Neural cell (in vitro differentiated cells): Measurements from ENCODE around the gene DCAF16. TPM values are rescaled to one million over a fixed set of nuclear protein-coding genes. Genes with fewer than 3 reads are reported as not detected.

ENCODE experiments used
- H2AFZ ChIP-seq: fragments of 200-600, 300-800 bp; sonication (generic), shearing (Covaris generic); 2 replicates; pipeline ENCODE4 v1.6.0; 2014; ENCODE audit warnings: low read depth, mild to moderate bottlenecking, antibody characterized with exemption, low read length, moderate library complexity
- H3F3A ChIP-seq: fragments of 200-600 bp; shearing (Covaris generic); 2 replicates; pipeline ENCODE4 v1.6.1; 2016; ENCODE audit warnings: mild to moderate bottlenecking, moderate library complexity, mixed read lengths, antibody characterized with exemption, low read length; ENCODE audit not compliant: insufficient read depth, poor library complexity, severe bottlenecking
- H3K27ac ChIP-seq: fragments of 200-600, 300-800 bp; sonication (generic), shearing (Covaris generic); 2 replicates; pipeline ENCODE4 v1.5.1; 2014; ENCODE audit warnings: mild to moderate bottlenecking, low read length, moderate library complexity
- H3K27me3 ChIP-seq: fragments of 300-800, 200-600 bp; sonication (generic), shearing (Covaris generic); 2 replicates; pipeline ENCODE4 v1.6.0; 2014; ENCODE audit warnings: mild to moderate bottlenecking, low read depth, low read length, moderate library complexity; ENCODE audit not compliant: insufficient read depth
- H3K36me3 ChIP-seq: fragments of 300-800, 200-600 bp; sonication (generic), shearing (Covaris generic); 2 replicates; pipeline ENCODE4 v1.5.1; 2014; ENCODE audit warnings: mild to moderate bottlenecking, antibody characterized with exemption, low read length, moderate library complexity; ENCODE audit not compliant: insufficient read depth
- H3K4me2 ChIP-seq: fragments of 300-800, 200-600 bp; sonication (generic), shearing (Covaris generic); 2 replicates; pipeline ENCODE4 v1.6.0; 2014; ENCODE audit warnings: mild to moderate bottlenecking, low read length
- H3K4me3 ChIP-seq: fragments of 300-800, 200-600 bp; sonication (generic), shearing (Covaris generic); 2 replicates; pipeline ENCODE4 v1.5.1; 2014; ENCODE audit warnings: mild to moderate bottlenecking, low read length, moderate library complexity
- H3K79me2 ChIP-seq: fragments of 200-600 bp; shearing (Covaris generic); replicated peaks from 2 replicates; pipeline ENCODE4 v1.6.0; 2014; ENCODE audit warnings: mild to moderate bottlenecking, low read length, moderate library complexity; ENCODE audit not compliant: insufficient read depth
- H3K9ac ChIP-seq: fragments of 300-800, 200-600 bp; sonication (generic), shearing (Covaris generic); 2 replicates; pipeline ENCODE4 v1.6.1; 2016; ENCODE audit warnings: mild to moderate bottlenecking, low read length, mixed read lengths
- H3K9me2 ChIP-seq: fragments of 200-600 bp; shearing (Covaris generic); 2 replicates; pipeline ENCODE4 v1.6.1; 2016; ENCODE audit warnings: mild to moderate bottlenecking, low read length, mixed read lengths; ENCODE audit not compliant: insufficient read depth
- H3K9me3 ChIP-seq: fragments of 200-600, 300-800 bp; sonication (generic), shearing (Covaris generic); 2 replicates; pipeline ENCODE4 v1.6.1; 2016; ENCODE audit warnings: mild to moderate bottlenecking, mixed run types, low read length, moderate library complexity, mixed read lengths
- H4K20me1 ChIP-seq: fragments of 200-600 bp; shearing (Covaris generic); 2 replicates; pipeline ENCODE4 v1.6.1; 2016; ENCODE audit warnings: mild to moderate bottlenecking, mixed run types; ENCODE audit not compliant: insufficient read depth
- EP300 ChIP-seq: fragments of 450-650 bp; conservative IDR thresholded peaks from 2 replicates; pipeline ENCODE4 v1.6.1; 2014; ENCODE audit warnings: antibody characterized with exemption, mild to moderate bottlenecking, moderate library complexity; ENCODE audit not compliant: poor library complexity, severe bottlenecking
- EZH2 ChIP-seq: fragments of 200-600, 300-800 bp; shearing (Covaris generic), sonication (generic); IDR thresholded peaks from 2 replicates; pipeline ENCODE4 v1.6.1; 2014; ENCODE audit warnings: antibody characterized with exemption, low read length, borderline replicate concordance, mild to moderate bottlenecking; ENCODE audit not compliant: insufficient read depth, poor library complexity, severe bottlenecking
- MXI1 ChIP-seq: fragments of 450-650 bp; conservative IDR thresholded peaks from 2 replicates; pipeline ENCODE4 v1.6.1; 2014; ENCODE audit warnings: antibody characterized with exemption, mild to moderate bottlenecking; ENCODE audit not compliant: poor library complexity, severe bottlenecking
- POLR2AphosphoS5 ChIP-seq: IDR thresholded peaks from 2 replicates; pipeline ENCODE4 v1.6.1; 2012
- RAD21 ChIP-seq: fragments of 450-650 bp; conservative IDR thresholded peaks from 2 replicates; pipeline ENCODE4 v1.6.1; 2014; ENCODE audit warnings: antibody characterized with exemption, mild to moderate bottlenecking, moderate library complexity
- SMC3 ChIP-seq: fragments of 450-650 bp; conservative IDR thresholded peaks from 2 replicates; pipeline ENCODE4 v1.6.1; 2014; ENCODE audit warnings: antibody characterized with exemption, mild to moderate bottlenecking, moderate library complexity; ENCODE audit not compliant: poor library complexity
- TAF1 ChIP-seq: IDR thresholded peaks from 2 replicates; pipeline ENCODE4 v1.6.1; 2012; ENCODE audit warnings: low read depth
- polyA plus RNA-seq: library from polyadenylated mRNA; depleted of rRNA; stranded (reverse); fragments of >200 nt; gene quantifications from 2 replicates; pipeline ENCODE4 v1.2.3, GENCODE V29; 2014
- TF ChIP-seq, protein P1 (sequence below): IDR thresholded peaks from 2 replicates; pipeline ENCODE4 v1.6.1; 2012; ENCODE audit warnings: borderline replicate concordance
- TF ChIP-seq, protein P2 (sequence below): fragments of 450-650 bp; IDR thresholded peaks from 2 replicates; pipeline ENCODE4 v1.5.1; 2014; ENCODE audit warnings: antibody characterized with exemption, mild to moderate bottlenecking, moderate library complexity; ENCODE audit not compliant: poor library complexity, severe bottlenecking

Gene DCAF16
- polyA plus RNA-seq, 1 donor from 2014 or later = 41.3 TPM

GRCh38 chr4:17778431-17778830 lies 32.1 kb downstream of the DCAF16 start:
- H3K27me3 ChIP-seq = peaks cover 37% of the 10 kb centered on the region
- H3K36me3 ChIP-seq = no peaks in the 10 kb centered on the region
- no peak overlapping the region for H3K4me2 ChIP-seq
- no peaks in the 10 kb centered on the region for H4K20me1 ChIP-seq
- H2AFZ ChIP-seq = no peak overlapping the region
- no peaks in the 10 kb centered on the region for H3K79me2 ChIP-seq
- H3K27ac ChIP-seq = no peak overlapping the region
- TF ChIP-seq, protein P1, sequence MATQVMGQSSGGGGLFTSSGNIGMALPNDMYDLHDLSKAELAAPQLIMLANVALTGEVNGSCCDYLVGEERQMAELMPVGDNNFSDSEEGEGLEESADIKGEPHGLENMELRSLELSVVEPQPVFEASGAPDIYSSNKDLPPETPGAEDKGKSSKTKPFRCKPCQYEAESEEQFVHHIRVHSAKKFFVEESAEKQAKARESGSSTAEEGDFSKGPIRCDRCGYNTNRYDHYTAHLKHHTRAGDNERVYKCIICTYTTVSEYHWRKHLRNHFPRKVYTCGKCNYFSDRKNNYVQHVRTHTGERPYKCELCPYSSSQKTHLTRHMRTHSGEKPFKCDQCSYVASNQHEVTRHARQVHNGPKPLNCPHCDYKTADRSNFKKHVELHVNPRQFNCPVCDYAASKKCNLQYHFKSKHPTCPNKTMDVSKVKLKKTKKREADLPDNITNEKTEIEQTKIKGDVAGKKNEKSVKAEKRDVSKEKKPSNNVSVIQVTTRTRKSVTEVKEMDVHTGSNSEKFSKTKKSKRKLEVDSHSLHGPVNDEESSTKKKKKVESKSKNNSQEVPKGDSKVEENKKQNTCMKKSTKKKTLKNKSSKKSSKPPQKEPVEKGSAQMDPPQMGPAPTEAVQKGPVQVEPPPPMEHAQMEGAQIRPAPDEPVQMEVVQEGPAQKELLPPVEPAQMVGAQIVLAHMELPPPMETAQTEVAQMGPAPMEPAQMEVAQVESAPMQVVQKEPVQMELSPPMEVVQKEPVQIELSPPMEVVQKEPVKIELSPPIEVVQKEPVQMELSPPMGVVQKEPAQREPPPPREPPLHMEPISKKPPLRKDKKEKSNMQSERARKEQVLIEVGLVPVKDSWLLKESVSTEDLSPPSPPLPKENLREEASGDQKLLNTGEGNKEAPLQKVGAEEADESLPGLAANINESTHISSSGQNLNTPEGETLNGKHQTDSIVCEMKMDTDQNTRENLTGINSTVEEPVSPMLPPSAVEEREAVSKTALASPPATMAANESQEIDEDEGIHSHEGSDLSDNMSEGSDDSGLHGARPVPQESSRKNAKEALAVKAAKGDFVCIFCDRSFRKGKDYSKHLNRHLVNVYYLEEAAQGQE = no peak
- TF ChIP-seq, protein P2, sequence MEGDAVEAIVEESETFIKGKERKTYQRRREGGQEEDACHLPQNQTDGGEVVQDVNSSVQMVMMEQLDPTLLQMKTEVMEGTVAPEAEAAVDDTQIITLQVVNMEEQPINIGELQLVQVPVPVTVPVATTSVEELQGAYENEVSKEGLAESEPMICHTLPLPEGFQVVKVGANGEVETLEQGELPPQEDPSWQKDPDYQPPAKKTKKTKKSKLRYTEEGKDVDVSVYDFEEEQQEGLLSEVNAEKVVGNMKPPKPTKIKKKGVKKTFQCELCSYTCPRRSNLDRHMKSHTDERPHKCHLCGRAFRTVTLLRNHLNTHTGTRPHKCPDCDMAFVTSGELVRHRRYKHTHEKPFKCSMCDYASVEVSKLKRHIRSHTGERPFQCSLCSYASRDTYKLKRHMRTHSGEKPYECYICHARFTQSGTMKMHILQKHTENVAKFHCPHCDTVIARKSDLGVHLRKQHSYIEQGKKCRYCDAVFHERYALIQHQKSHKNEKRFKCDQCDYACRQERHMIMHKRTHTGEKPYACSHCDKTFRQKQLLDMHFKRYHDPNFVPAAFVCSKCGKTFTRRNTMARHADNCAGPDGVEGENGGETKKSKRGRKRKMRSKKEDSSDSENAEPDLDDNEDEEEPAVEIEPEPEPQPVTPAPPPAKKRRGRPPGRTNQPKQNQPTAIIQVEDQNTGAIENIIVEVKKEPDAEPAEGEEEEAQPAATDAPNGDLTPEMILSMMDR = no peak
- no peak for TF ChIP-seq SMC3
- TF ChIP-seq RAD21 = no peak
- no peak for TF ChIP-seq EZH2
- no peak for TF ChIP-seq POLR2AphosphoS5
- TF ChIP-seq MXI1 = no peak
- TF ChIP-seq TAF1 = no peak
- TF ChIP-seq EP300 = no peak
- H3K9me2 ChIP-seq = no peaks in the 10 kb centered on the region
- no peak overlapping the region for H3K9ac ChIP-seq
- H3K9me3 ChIP-seq = no peaks in the 10 kb centered on the region
- no peaks in the 10 kb centered on the region for H3F3A ChIP-seq
- no peak overlapping the region for H3K4me3 ChIP-seq

- H4K20me1 ChIP-seq = no peaks in the 10 kb centered on the region
- no peak for TF ChIP-seq EZH2
- TF ChIP-seq TAF1 = no peak
- TF ChIP-seq EP300 = no peak
- TF ChIP-seq POLR2AphosphoS5 = no peak
- TF ChIP-seq SMC3 = no peak
- TF ChIP-seq RAD21 = no peak
- TF ChIP-seq, protein P1 = no peak
- no peak for TF ChIP-seq MXI1
- no peak overlapping the region for H3K4me2 ChIP-seq
- no peak overlapping the region for H3K4me3 ChIP-seq
- no peak overlapping the region for H2AFZ ChIP-seq
- no peaks in the 10 kb centered on the region for H3K27me3 ChIP-seq
- no peaks in the 10 kb centered on the region for H3K79me2 ChIP-seq
- H3K9ac ChIP-seq = no peak overlapping the region
- no peaks in the 10 kb centered on the region for H3K9me2 ChIP-seq
- no peaks in the 10 kb centered on the region for H3F3A ChIP-seq
- H3K27ac ChIP-seq = no peak overlapping the region
- H3K9me3 ChIP-seq = no peaks in the 10 kb centered on the region
- no peaks in the 10 kb centered on the region for H3K36me3 ChIP-seq
Measured at GRCh38 chr4:17773135-17773698, 37.3 kb downstream of the DCAF16 start.
